HL-60 (cell line): ENCODE measurements around the gene PRG3.

Experiments used
- DNase-seq, 2 experiments: peaks; one replicate each; pipeline ENCODE4 v3.0.0-alpha.2; 2010 to 2020; ENCODE audit warnings: low read depth in 1 of 2, low spot score in 1 of 2
- H3K27ac ChIP-seq: fragments of 250-450 bp; sonication (Bioruptor Pico); replicated peaks from 2 replicates; pipeline ENCODE4 v1.5.1; 2020; ENCODE audit warnings: mild to moderate bottlenecking, moderate library complexity
- H3K27me3 ChIP-seq: fragments of 250-450 bp; sonication (Bioruptor Pico); 2 replicates; pipeline ENCODE4 v1.5.1; 2021; ENCODE audit warnings: mild to moderate bottlenecking, moderate library complexity; ENCODE audit not compliant: insufficient read depth, poor library complexity, severe bottlenecking
- H3K4me3 ChIP-seq: replicated peaks from 2 replicates; pipeline ENCODE4 v1.5.1; 2011; ENCODE audit warnings: mild to moderate bottlenecking, control low read depth, low read length; ENCODE audit not compliant: insufficient read depth
- CTCF ChIP-seq: IDR thresholded peaks from one replicate; pipeline ENCODE4 v1.5.1; 2011; ENCODE audit warnings: low read length, control low read depth, inconsistent platforms; ENCODE audit not compliant: insufficient read depth
- GABPA ChIP-seq: IDR thresholded peaks from 2 replicates; pipeline ENCODE4 v1.6.1; 2012; ENCODE audit warnings: low read depth
- POLR2AphosphoS5 ChIP-seq: IDR thresholded peaks from 2 replicates; pipeline ENCODE4 v1.6.1; 2012; ENCODE audit warnings: low read depth
- REST ChIP-seq: IDR thresholded peaks from 2 replicates; pipeline ENCODE4 v1.6.1; 2012; ENCODE audit warnings: low read depth; ENCODE audit not compliant: insufficient replicate concordance
- SPI1 ChIP-seq: IDR thresholded peaks from 2 replicates; pipeline ENCODE4 v1.6.1; 2012; ENCODE audit warnings: low read depth, mild to moderate bottlenecking, borderline replicate concordance

The PRG3 gene

GRCh38 chr11:57360991-57361390 is 20.0 kb downstream of the PRG3 start:
- DNase-seq, result no peak
- Histone ChIP-seq H3K4me3 (no peak overlapping the region), H3K27ac (no peak overlapping the region), H3K27me3 (no peaks in the 10 kb centered on the region)
- TF ChIP-seq CTCF, result no peak
- TF ChIP-seq SPI1, result no peak
- no peak for TF ChIP-seq REST
- TF ChIP-seq POLR2AphosphoS5, result no peak
- TF ChIP-seq GABPA, result no peak

DNA sequence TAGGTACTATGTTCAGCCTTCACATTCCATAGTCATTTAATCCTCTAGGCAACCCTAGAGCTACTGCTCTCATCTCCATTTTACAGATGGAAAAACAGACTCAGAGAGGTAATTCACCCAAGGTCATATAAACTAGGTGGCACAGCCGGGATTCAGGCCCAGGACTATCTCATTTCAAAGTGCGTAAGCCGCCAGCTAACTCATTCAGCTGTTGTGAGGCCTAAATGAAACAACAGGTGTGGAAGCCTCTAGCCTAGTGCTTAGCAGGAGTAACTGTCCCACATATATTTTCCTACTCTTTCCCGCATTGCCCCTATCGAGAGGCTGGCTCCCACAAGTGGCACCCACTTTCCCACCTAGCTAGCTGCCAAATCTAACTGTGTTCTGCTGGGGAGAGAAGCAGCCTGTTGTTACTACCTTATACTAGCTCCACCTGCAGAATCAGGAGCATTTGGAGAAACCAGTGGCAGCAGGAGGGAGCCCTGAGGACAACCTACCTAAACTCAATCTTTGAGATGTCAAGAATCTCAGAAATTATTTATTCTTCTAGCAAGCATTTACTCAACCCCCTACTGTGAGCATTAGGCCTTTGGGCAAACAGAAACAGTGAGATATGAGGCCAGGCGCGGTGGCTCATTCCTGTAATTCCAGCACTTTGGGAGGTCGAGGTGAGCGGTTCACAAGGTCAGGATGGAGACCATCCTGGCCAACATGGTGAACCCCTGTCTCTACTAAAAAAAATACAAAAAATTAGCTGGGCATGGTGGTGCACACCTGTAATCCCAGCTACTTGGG is 20.9 kb downstream of the PRG3 start:
- DNase-seq, result no peak
- TF ChIP-seq REST (no peak), POLR2AphosphoS5 (no peak), CTCF (no peak)
- no peak overlapping the region for H3K27ac ChIP-seq
- H3K27me3 ChIP-seq, result no peaks in the 10 kb centered on the region
- no peak overlapping the region for H3K4me3 ChIP-seq

DNA sequence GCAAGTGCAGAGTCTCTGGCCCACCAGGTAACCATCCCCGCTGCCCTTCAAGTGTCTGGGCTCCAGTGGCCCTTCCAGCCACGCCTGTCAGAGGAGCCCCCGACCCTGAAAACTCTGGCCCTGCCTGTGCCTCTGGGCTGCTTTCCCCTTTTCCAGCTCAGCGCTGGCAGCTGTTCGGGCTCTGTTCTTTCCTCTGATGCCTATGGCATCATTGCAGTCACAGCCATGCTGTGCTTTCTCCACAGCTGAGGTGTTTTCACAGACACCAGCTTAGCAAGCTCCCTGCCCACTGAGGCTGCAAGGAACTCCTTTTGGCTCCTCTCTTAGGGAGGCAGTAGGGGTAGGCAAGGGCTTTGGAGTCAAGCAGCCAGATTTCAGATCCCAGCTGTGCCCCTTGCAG is 21.6 kb downstream of the PRG3 start:
- Histone ChIP-seq H3K27ac (no peak overlapping the region), H3K27me3 (no peaks in the 10 kb centered on the region), H3K4me3 (no peak overlapping the region)
- DNase-seq, result no peak
- no peak for TF ChIP-seq POLR2AphosphoS5
- no peak for TF ChIP-seq SPI1
- TF ChIP-seq CTCF, result no peak
- TF ChIP-seq REST, result no peak
- TF ChIP-seq GABPA, result no peak
